Central memory CD8-positive, alpha-beta T cell (primary cell): Measurements from ENCODE around the gene CDC45.

ENCODE experiments used
- ATAC-seq: fragments of 150-1000 bp; cut with Tn5 transposase; replicated peaks from 2 replicates; pipeline ENCODE4 v1.10.0; 2022; ENCODE audit warnings: mild to moderate bottlenecking, moderate FRiP score, moderate number of reproducible peaks; ENCODE audit not compliant: poor library complexity, severe bottlenecking; ENCODE audit errors: extremely low read depth
- DNase-seq, 2 donors: peaks; one replicate each; pipeline ENCODE4 v3.0.0; 2021; ENCODE audit warnings: low spot score in 2 of 2
- H3K27ac Mint-ChIP-seq: one replicate; pipeline ENCODE4 v1.8.0; 2022; ENCODE audit warnings: low read depth, mild to moderate bottlenecking, moderate library complexity, mixed read lengths
- H3K27me3 Mint-ChIP-seq: one replicate; pipeline ENCODE4 v1.8.0; 2022; ENCODE audit warnings: mixed read lengths
- H3K36me3 Mint-ChIP-seq: one replicate; pipeline ENCODE4 v1.8.0; 2022; ENCODE audit warnings: mild to moderate bottlenecking, moderate library complexity, mixed read lengths; ENCODE audit not compliant: insufficient read depth
- H3K4me1 Mint-ChIP-seq: one replicate; pipeline ENCODE4 v1.8.0; 2022; ENCODE audit warnings: mixed read lengths
- H3K4me3 Mint-ChIP-seq: one replicate; pipeline ENCODE4 v1.8.0; 2022; ENCODE audit warnings: mild to moderate bottlenecking, moderate library complexity, mixed read lengths
- H3K9me3 Mint-ChIP-seq: one replicate; pipeline ENCODE4 v1.8.0; 2022; ENCODE audit warnings: mixed read lengths

Gene CDC45

DNA sequence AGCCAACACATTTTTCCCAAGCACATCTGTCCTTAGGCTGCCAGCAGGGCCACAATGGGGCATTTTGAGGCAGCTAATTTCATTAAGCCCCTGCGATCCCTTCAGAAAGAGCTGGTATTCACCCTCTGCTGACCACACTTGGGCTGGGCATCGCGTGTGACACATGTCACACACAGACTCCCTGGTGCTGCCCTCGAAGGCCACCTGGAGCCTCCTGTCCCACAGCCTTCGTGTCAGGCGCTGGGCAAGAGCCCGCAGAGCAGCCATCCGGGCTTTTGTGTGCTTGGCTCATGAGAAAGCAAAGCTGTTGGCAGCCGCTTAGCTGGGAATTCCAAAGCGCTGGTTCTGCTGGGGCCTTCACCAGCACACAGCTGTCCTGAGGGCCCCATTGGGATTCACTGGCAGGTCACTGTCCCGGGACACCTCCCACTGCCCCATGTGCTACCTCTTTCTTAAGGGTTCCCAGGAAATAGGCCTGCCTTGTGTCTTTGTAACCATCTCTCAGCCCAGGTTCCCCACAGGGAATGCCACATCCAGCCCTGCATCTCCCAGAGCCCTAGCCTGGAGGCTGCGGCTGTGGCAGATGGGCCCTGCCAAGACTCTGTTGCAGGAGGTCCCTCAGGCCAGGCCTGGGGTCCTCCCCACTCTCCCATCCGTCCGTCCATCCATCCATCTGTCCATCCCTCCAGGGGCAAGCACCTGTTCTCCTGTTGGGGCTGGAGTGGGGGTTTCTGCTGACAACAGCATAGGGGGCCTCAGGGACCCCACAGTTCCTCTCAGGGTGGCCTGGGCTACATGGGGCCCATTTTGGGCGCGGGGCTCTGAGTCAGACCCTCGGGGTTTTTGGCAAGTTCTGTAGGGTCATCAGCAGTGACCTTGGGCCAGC, 39.6 kb downstream of the CDC45 start:
- no peaks in the 10 kb centered on the region for H3K36me3 Mint-ChIP-seq
- H3K27ac Mint-ChIP-seq, result peak overlapping the region; percentile 8
- no peaks in the 10 kb centered on the region for H3K4me1 Mint-ChIP-seq
- H3K27me3 Mint-ChIP-seq, result peaks cover 8% of the 10 kb centered on the region
- ATAC-seq (no peak), DNase-seq (no peak)
- no peaks in the 10 kb centered on the region for H3K9me3 Mint-ChIP-seq
- H3K4me3 Mint-ChIP-seq, result no peak overlapping the region

DNA sequence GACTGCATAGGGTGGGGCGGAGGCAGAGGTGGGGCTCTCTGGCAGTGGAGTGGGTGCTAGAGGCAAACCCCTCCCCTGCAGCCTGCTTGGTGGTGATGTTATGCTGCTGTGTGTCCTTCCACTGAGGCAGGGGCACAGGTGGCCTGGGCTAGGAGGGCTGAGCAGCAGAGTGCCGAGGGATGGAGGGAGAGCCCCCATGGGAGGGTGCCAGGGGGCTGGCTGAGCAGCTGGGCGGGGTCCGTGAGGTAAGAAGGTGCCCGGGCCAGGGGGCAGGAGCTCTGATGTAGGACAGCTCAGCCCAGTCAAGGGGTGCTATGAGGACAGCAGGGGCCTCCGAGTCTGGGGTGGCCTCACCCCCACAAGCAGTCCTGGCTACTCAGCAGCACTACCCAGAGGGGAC, 40.3 kb downstream of the CDC45 start:
- peaks cover 5% of the 10 kb centered on the region for H3K4me1 Mint-ChIP-seq
- H3K27me3 Mint-ChIP-seq, result peaks cover 14% of the 10 kb centered on the region
- H3K9me3 Mint-ChIP-seq, result no peaks in the 10 kb centered on the region

DNA sequence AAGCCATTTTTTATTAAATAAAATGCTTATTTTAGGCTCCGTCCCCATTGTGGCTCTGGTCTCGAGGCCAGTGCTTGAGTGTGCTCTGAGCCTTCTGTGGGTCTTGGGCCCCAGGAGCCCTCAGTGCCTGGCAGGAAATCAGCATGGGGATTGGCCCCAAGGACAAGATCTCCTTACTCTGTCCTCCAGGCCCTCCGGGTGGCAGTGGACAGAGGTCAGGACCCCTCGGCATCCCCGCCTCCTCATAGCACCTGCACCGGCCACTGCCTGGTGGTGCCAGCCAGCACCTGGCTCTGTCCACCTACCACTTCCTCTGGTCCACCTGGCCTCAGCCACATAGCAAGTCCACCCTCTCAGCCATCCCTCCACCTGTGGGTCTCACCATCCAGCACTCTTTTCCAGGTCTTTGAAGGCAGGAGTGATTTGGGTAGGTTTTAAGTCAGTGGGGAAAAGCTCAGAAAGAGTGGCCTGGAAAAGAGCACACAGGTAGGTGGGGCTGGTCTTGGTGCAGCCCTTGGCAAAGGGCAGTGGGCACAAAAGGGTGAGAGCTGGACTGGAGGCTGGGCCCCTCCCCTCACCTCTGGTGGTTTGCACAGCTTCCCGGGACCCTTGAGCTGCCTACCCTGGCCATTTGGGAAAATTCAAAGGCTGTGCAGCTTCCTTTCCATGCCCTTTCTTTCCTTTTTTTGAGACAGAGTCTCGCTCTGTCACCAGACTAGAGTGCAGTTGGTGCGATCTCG, 41.0 kb downstream of the CDC45 start:
- Mint-ChIP-seq H3K4me3 (no peak overlapping the region), H3K27ac (no peak overlapping the region), H3K36me3 (no peaks in the 10 kb centered on the region), H3K4me1 (peaks cover 6% of the 10 kb centered on the region), H3K9me3 (no peaks in the 10 kb centered on the region), H3K27me3 (peaks cover 22% of the 10 kb centered on the region)
- ATAC-seq (no peak), DNase-seq (no peak)

More for the DNA sequence above, 40.3 kb downstream of the CDC45 start:
- Mint-ChIP-seq H3K27ac (peak overlapping the region; percentile 8), H3K36me3 (no peaks in the 10 kb centered on the region), H3K4me3 (no peak overlapping the region)
- DNase-seq, result no peak
- ATAC-seq, result no peak

DNA sequence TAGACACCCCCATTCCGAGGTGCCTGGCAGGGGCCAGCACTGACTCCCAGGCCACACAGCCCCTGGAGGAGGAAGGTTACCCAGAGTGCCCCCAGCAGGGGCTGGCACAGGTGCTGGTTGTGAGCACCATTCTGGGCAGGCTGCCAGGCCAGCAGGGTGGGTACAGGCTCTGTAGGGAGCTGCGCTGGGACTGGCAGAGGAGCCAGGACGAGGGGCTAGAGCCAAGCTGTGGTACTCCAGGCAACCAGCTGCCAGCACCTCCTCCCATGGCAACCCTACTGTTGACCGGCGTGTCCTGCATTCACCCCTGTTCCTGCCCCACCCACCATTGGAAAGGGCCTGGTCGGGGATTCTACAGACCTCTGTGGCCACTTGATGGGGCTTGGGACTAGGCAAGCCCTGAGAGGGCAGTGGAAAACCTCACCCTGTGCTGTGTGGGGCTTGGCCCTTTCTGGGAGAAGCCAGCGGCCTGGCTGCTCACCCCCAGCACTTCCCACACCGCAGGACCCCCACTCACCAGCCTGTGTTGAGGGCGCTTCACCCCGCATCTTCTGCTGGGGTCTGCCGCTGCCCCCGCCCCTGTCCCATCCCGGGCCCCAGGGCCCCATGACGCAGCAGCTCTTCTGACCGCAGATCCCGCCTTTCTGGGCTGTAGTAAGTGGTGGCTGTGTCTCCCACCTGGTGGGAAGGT, 42.6 kb downstream of the CDC45 start:
- peaks cover 38% of the 10 kb centered on the region for H3K27me3 Mint-ChIP-seq
- H3K4me1 Mint-ChIP-seq, result peaks cover 6% of the 10 kb centered on the region
- no peak overlapping the region for H3K27ac Mint-ChIP-seq
- no peaks in the 10 kb centered on the region for H3K9me3 Mint-ChIP-seq
- DNase-seq (no peak), ATAC-seq (no peak)
- H3K36me3 Mint-ChIP-seq, result no peaks in the 10 kb centered on the region
- no peak overlapping the region for H3K4me3 Mint-ChIP-seq

DNA sequence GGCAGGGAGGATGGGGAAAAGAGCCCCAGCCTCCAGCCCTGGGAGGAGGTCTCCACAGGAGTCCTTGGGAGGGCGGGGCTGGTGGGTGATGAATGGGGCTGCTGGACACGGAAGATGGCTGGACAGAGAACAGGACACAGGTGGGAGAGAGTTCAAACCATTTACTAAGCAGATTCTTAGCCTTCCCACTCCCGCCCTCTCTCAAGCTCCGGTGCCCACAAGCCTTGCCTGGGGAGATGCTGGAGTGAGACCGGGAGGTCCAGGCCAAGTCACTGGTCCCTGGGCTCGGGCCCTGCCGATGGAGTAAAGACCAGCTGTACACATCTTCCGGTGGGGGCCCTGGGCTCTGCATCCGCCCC, 43.1 kb downstream of the CDC45 start:
- no peaks in the 10 kb centered on the region for H3K36me3 Mint-ChIP-seq
- no peak overlapping the region for H3K27ac Mint-ChIP-seq
- ATAC-seq, result no peak
- no peaks in the 10 kb centered on the region for H3K9me3 Mint-ChIP-seq
- H3K27me3 Mint-ChIP-seq, result peaks cover 40% of the 10 kb centered on the region
- no peak for DNase-seq
- H3K4me3 Mint-ChIP-seq, result peak overlapping the region; percentile 16
- H3K4me1 Mint-ChIP-seq, result peaks cover 6% of the 10 kb centered on the region

DNA sequence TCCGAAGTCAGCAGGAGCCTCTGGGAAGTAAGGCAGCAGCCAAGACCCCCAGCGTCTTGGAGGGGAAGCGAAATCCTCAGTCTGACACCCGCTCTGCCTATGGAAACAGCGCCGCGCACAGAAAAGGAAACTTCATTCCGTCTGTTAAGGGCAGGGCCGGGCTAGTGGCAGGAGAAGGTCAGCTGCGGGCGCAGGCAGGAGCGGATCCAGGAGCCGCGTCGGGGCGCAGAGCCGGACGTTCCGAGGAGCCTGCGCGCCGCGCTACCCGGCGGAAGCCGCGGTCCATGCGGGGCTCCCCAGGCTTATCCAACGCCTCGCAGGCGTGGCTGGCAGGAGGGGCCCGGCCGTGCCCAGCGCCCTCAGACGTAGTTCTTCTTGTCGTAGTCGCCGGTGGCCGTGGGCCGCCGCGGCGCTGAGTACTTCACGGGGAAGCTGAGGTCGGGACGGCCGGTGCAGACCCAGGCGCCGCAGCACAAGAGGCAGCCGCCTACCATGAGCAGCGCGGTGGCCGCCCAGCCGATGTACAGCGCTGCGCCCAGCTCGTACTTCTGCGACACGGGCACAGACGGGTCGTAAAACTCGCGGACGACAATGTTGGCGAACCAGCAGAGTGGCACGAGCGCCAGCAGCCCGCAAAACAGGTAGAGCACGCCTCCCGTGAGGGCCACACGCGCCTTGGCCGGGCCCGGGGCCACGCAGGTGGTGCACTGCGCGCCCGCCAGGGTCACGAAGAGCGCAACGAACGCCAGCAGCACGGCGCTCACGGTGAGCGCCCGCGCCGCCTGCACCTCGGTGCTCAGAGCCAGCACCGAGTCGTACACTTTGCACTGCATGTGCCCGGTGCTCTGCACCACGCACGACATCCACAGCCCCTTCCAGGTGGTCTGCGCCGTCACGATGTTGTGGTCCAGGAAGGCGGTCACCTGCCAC, 43.8 kb downstream of the CDC45 start:
- Mint-ChIP-seq H3K27me3 (peaks cover 40% of the 10 kb centered on the region), H3K9me3 (no peaks in the 10 kb centered on the region), H3K36me3 (no peaks in the 10 kb centered on the region), H3K4me1 (peaks cover 6% of the 10 kb centered on the region), H3K27ac (no peak overlapping the region), H3K4me3 (peak overlapping the region; percentile 16)
- no peak for DNase-seq
- ATAC-seq, result no peak

DNA sequence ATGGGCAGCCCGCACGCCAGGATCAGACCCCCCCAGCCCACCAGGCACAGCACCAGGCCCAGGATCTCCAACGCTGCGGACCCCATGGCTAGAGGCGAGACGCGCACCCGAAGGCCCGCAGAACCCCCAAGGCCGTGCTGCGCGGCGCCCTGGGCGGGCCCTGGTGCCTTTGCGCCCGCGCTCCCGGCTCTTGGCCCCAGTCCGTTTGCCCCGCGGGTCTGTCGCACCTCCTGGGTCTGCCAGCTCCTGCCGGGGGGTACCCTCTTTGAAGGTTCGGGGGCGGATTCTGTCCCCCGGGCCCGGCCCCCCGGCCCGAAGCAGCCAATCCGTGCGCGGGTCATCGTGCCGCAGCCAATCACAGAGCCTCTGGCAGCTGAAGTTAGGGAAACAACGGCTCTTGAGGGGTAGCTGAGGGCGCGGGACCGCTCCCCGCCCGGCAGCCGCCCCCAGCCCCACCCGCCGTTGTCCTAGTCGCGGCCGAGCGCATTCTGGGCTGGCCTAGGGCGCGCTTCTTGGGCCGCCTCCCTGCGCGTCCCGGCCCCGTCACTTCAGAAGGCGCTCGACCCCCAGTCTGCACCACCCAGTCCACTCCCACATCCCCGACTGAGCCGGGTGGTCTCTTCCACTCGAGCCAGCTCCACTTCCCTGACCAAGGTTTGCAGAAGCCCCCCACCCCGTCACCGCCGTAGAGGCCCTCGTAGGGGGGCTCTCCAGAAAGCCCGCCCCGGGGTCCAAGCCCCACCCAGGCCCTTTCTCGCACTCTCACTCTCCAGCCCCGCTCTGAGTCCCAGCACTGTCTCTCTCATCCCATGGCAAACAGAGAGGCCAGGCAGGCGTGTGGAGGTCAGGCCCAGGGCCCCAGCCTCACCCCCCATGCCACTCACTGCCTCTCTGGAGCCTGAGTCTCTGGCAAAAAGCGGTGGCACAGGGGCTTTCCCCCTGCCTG, 44.7 kb downstream of the CDC45 start, which contains the start of gene CLDN5:
Gene CLDN5, minus strand, starts transcription at position 241 of the 946 bp plus-strand sequence. Its CDS starts 155 bp downstream, at position 86.
- Mint-ChIP-seq H3K4me1 (peaks cover 6% of the 10 kb centered on the region), H3K27me3 (peaks cover 40% of the 10 kb centered on the region), H3K9me3 (no peaks in the 10 kb centered on the region), H3K36me3 (no peaks in the 10 kb centered on the region), H3K27ac (no peak within 1 kb of the TSS), H3K4me3 (peak within 1 kb of the TSS; percentile 23)
- ATAC-seq, result no peak
- DNase-seq, result no peak

DNA sequence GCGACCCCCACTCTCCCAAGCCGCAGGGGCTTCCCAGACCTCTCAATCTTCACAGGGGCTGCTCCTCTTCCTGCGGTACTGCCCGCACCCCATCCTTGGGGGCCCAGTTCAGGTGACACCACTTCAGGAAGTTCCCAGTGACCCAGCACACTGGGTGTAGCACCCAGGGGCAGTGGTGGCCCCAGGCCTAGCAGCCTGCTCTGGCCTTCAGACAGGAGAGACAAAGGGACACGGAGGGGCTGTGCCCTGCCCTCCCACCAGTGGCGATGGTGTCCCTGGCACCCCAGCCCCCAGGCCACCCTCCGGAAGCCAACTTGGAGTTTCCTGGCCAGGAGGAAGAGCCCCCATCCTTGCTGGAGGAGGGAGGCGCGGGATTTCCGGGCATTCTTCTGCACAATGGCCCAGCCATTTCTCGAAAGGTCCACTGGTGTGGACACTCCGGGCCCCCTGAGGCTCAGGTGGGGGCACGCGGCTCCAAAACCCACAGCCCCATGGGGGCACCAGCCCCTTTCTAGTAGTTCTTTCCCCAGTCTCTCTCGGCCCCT, 45.5 kb downstream of the CDC45 start:
- DNase-seq, result no peak
- H3K9me3 Mint-ChIP-seq, result no peaks in the 10 kb centered on the region
- H3K4me1 Mint-ChIP-seq, result peaks cover 6% of the 10 kb centered on the region
- no peak for ATAC-seq
- no peaks in the 10 kb centered on the region for H3K36me3 Mint-ChIP-seq
- H3K27me3 Mint-ChIP-seq, result peaks cover 40% of the 10 kb centered on the region
- no peak overlapping the region for H3K27ac Mint-ChIP-seq
- peak overlapping the region; percentile 23 for H3K4me3 Mint-ChIP-seq

DNA sequence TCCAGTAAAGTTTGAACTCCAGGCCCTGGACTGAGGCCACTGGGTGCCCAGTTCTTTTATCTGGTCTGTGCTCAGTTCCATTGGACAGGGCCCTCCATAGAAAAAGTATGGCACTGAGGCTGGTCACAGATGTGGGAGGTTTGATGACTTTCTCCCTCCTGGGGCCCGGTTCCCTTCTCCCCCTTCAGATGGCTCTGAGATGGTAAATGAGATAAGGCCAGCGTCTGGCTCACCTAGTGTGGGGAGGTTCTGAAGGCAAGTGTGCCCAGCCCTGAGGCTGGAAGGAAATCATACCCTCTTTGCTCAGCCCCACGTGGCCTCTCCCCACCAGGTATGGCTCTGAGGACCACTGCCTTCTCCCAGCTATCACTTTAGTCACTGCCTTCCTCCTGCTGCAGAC, 45.9 kb downstream of the CDC45 start:
- H3K9me3 Mint-ChIP-seq, result no peaks in the 10 kb centered on the region
- no peak for ATAC-seq
- H3K27ac Mint-ChIP-seq, result no peak overlapping the region
- H3K36me3 Mint-ChIP-seq, result no peaks in the 10 kb centered on the region
- H3K27me3 Mint-ChIP-seq, result peaks cover 45% of the 10 kb centered on the region
- DNase-seq, result no peak
- peaks cover 6% of the 10 kb centered on the region for H3K4me1 Mint-ChIP-seq
- peak overlapping the region; percentile 23 for H3K4me3 Mint-ChIP-seq

DNA sequence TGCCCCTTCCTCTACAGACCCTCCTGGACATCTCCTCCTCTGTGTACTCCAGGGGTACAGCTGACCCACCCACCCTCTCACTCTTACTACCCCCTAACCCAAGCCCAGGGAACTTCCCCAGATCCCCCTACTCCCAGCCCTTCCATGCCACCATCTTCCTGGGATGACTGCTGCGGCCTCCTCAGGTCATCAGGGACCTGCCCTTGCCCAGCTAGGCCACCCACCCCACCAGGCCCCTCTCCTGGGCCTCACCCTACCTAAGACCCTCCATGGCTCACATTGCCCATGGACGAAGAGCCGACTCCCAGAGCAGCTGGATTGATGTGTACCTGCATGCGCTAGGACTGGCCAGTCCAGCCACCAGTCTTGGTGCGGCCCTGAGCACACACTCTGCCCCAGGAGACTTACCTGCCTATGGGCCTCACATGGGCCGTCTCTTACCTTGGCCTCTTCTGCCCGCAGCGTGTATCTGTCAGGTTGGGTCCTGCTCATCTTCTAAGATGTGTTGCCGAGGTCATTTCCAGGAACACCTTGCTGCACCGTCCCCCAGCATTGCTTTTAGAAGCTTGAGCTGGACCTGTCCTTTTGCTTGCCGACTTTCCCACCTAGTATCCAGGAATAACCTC, 46.5 kb downstream of the CDC45 start:
- H3K4me3 Mint-ChIP-seq, result no peak overlapping the region
- peaks cover 6% of the 10 kb centered on the region for H3K4me1 Mint-ChIP-seq
- H3K36me3 Mint-ChIP-seq, result no peaks in the 10 kb centered on the region
- peaks cover 50% of the 10 kb centered on the region for H3K27me3 Mint-ChIP-seq
- ATAC-seq (no peak), DNase-seq (no peak)
- no peak overlapping the region for H3K27ac Mint-ChIP-seq
- no peaks in the 10 kb centered on the region for H3K9me3 Mint-ChIP-seq
